Endothelial cell of umbilical vein (primary cell): ENCODE measurements around the gene VSTM2A. TPM values are rescaled to one million over a fixed set of nuclear protein-coding genes. Genes with fewer than 3 reads are reported as not detected.

Experiments
- BruUV-seq: library from RNA; stranded (reverse); fragments of 400-500 nt; replicated peaks from 2 replicates; lab custom pipeline; 2021; lab: Mats Ljungman, UMichigan
- CTCF ChIA-PET: fragments of 300-600, 350-600 bp; sonication (Branson Sonifier 250); formaldehyde crosslinking; loops from one replicate; lab custom pipeline; 2021; ENCODE audit warnings: antibody characterized with exemption, inconsistent platforms; lab: Charles Lee
- POLR2A ChIA-PET: fragments of 300-600, 350-600 bp; sonication (Branson Sonifier 250); formaldehyde crosslinking; loops from one replicate; lab custom pipeline; 2021; ENCODE audit warnings: antibody characterized with exemption, inconsistent platforms; lab: Charles Lee
- DNase-seq: peaks from one replicate; pipeline ENCODE4 v3.0.0-alpha.2; 2011; ENCODE audit warnings: low read depth, low spot score
- FAIRE-seq: peaks from 2 replicates; lab custom pipeline; 2011; peaks lifted over from hg19 to GRCh38; lab: Jason Lieb, UNC
- H2AFZ ChIP-seq: 2 replicates; pipeline ENCODE4 v1.6.0; 2012; ENCODE audit warnings: low read depth, low read length, control low read depth, inconsistent platforms
- H3K27ac ChIP-seq: 2 replicates; pipeline ENCODE4 v1.5.1; 2011; ENCODE audit warnings: low read depth, mild to moderate bottlenecking, control low read depth, low read length, moderate library complexity; ENCODE audit not compliant: insufficient read depth
- H3K27me3 ChIP-seq, 2 experiments: 2 replicates each; pipeline versions ENCODE4 v1.6.0 to v1.6.1; 2011; ENCODE audit warnings: low read length in 2 of 2, mixed read lengths in 1 of 2; ENCODE audit not compliant: control insufficient read depth in 2 of 2, insufficient read depth in 2 of 2
- H3K36me3 ChIP-seq, 2 experiments: 2 replicates in 1 of 2; 3 replicates in 1 of 2; pipeline ENCODE4 v1.5.1; 2011; ENCODE audit warnings: low read length in 2 of 2, mild to moderate bottlenecking in 1 of 2, moderate library complexity in 1 of 2; ENCODE audit not compliant: control insufficient read depth in 2 of 2, insufficient read depth in 2 of 2; ENCODE audit errors: extremely low read depth in 1 of 2
- H3K4me1 ChIP-seq: 3 replicates; pipeline ENCODE4 v1.5.1; 2011; ENCODE audit warnings: mild to moderate bottlenecking, low read length; ENCODE audit not compliant: control insufficient read depth, insufficient read depth; ENCODE audit errors: extremely low read depth
- H3K4me2 ChIP-seq: 2 replicates; pipeline ENCODE4 v1.6.1; 2011; ENCODE audit warnings: low read length, control low read depth, mixed read lengths; ENCODE audit not compliant: insufficient read depth
- H3K4me3 ChIP-seq, 3 experiments: fragments of 200-600 bp in 1 of 3; sonication (generic), shearing (Covaris generic) in 1 of 3; replicated peaks in 1 of 3; 2 replicates each; pipeline ENCODE4 v1.5.1; 2011 to 2016; ENCODE audit warnings: control low read depth in 3 of 3, low read length in 3 of 3, mild to moderate bottlenecking in 2 of 3, inconsistent platforms in 1 of 3, low read depth in 1 of 3, moderate library complexity in 1 of 3; ENCODE audit not compliant: insufficient read depth in 1 of 3
- H3K79me2 ChIP-seq: 2 replicates; pipeline ENCODE4 v1.6.0; 2012; ENCODE audit warnings: low read length, inconsistent platforms; ENCODE audit not compliant: control insufficient read depth, insufficient read depth
- H3K9ac ChIP-seq: replicated peaks from 2 replicates; pipeline ENCODE3; 2011; ENCODE audit warnings: low read length, control low read depth; ENCODE audit not compliant: insufficient read depth; ENCODE audit errors: extremely low read depth
- H3K9me1 ChIP-seq: replicated peaks from 3 replicates; pipeline ENCODE4 v1.6.0; 2011; ENCODE audit warnings: mild to moderate bottlenecking, low read length; ENCODE audit not compliant: control insufficient read depth, insufficient read depth; ENCODE audit errors: extremely low read depth
- H3K9me3 ChIP-seq: replicated peaks from 2 replicates; pipeline ENCODE4 v1.5.1; 2012; ENCODE audit warnings: low read length, inconsistent platforms; ENCODE audit not compliant: control insufficient read depth, insufficient read depth
- H4K20me1 ChIP-seq: replicated peaks from 2 replicates; pipeline ENCODE3; 2011; ENCODE audit warnings: mild to moderate bottlenecking, low read length; ENCODE audit not compliant: control insufficient read depth, insufficient read depth; ENCODE audit errors: extremely low read depth
- EZH2 ChIP-seq: IDR thresholded peaks from 2 replicates; pipeline ENCODE4 v1.6.1; 2012; ENCODE audit warnings: borderline replicate concordance, low read depth, mild to moderate bottlenecking, moderate library complexity, low read length, inconsistent platforms; ENCODE audit not compliant: severe bottlenecking
- FOS ChIP-seq: IDR thresholded peaks from 2 replicates; pipeline ENCODE4 v1.6.1; 2011; ENCODE audit warnings: mild to moderate bottlenecking, low read length, moderate library complexity, borderline replicate concordance; ENCODE audit not compliant: insufficient read depth
- GATA2 ChIP-seq: IDR thresholded peaks from 2 replicates; pipeline ENCODE4 v1.7.0; 2011; ENCODE audit warnings: low read depth, mild to moderate bottlenecking, moderate library complexity, mixed read lengths, low read length; ENCODE audit not compliant: insufficient read length, insufficient read depth
- JUN ChIP-seq: IDR thresholded peaks from 2 replicates; pipeline ENCODE4 v1.6.1; 2011; ENCODE audit warnings: borderline replicate concordance, low read depth; ENCODE audit not compliant: insufficient read length, insufficient read depth
- MYC ChIP-seq: IDR thresholded peaks from one replicate; pipeline ENCODE4 v1.6.1; 2011; ENCODE audit warnings: mild to moderate bottlenecking, low read depth, low read length
- POLR2A ChIP-seq: IDR thresholded peaks from 2 replicates; pipeline ENCODE4 v1.6.1; 2012; ENCODE audit warnings: low read depth, mild to moderate bottlenecking, control low read depth, low read length
- POLR2AphosphoS5 ChIP-seq: IDR thresholded peaks from 2 replicates; pipeline ENCODE4 v1.6.1; 2012; ENCODE audit warnings: low read depth, mild to moderate bottlenecking, control low read depth, low read length, moderate library complexity; ENCODE audit not compliant: insufficient read depth
- dilution Hi-C: fragments of 300-500 bp; cut with MboI; formaldehyde crosslinking; loops from one replicate; pipeline ENCODE4 v1.15.0; 2019; ENCODE audit warnings: low sequenced_read_pairs; ENCODE audit not compliant: extremely low pct_ligation_motif_present
- intact Hi-C: fragments of 100-400 bp; cut with micrococcal nuclease; formaldehyde crosslinking; loops from one replicate; pipeline ENCODE4 v1.10.0; 2022
- polyA plus RNA-seq, 4 experiments: library from polyadenylated mRNA; depleted of rRNA in 3 of 4; stranded (reverse) in 3 of 4; unstranded in 1 of 4; fragments of >200 nt; gene quantifications; 2 replicates each; pipeline versions ENCODE4 v1.2.1 to v1.2.3, GENCODE V29; 2011 to 2012; ENCODE audit warnings: missing spikeins in 1 of 4
- total RNA-seq: library from RNA; stranded (reverse); gene quantifications from 2 replicates; pipeline ENCODE4 v1.2.3, GENCODE V29; 2021
- TF ChIP-seq, protein P1 (sequence below), 2 donors: IDR thresholded peaks; 1 replicate in 1 of 2; 2 replicates in 1 of 2; pipeline ENCODE4 v1.5.1; 2011; ENCODE audit warnings: low read length in 2 of 2, mild to moderate bottlenecking in 2 of 2, moderate library complexity in 2 of 2, control low read depth in 1 of 2, inconsistent platforms in 1 of 2, low read depth in 1 of 2; ENCODE audit not compliant: insufficient read depth in 1 of 2; ENCODE audit errors: extremely low read depth in 1 of 2
- TF ChIP-seq, protein P2 (sequence below): IDR thresholded peaks from 2 replicates; pipeline ENCODE4 v1.6.1; 2011; ENCODE audit not compliant: insufficient read depth, insufficient read length

VSTM2A gene
- total and polyA plus RNA-seq, 2 donors (not counting 3 experiments of a cell fraction or from before 2014, with no cell fraction given): not detected

DNA sequence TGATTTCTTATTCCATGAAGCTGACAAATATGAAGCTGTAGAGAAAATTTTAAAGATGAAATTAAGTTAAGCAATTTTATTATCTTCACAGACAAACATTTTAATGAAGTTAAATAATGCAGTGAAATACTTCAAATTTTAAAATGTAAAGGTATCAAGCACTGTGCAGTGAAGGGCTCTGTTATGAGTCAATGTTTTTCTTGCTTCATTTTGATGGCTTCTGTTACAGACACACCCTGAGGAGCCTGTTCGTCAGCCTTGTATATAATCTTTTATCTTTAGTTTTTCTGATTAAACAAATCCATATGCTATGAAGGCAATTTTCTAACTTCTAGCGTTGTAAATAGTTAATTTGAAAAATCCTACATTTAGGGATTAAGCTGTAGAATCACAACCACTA is 18.5 kb downstream of the VSTM2A start:
- Histone ChIP-seq H3K9me3 (no peaks in the 10 kb centered on the region), H3K9me1 (no peaks in the 10 kb centered on the region), H3K4me1 (no peaks in the 10 kb centered on the region), H3K4me3 (no peak overlapping the region), H3K4me2 (no peak overlapping the region), H3K9ac (no peak overlapping the region), H2AFZ (no peak overlapping the region), H3K79me2 (no peaks in the 10 kb centered on the region), H3K27me3 (no peaks in the 10 kb centered on the region), H3K27ac (no peak overlapping the region), H3K36me3 (no peaks in the 10 kb centered on the region), H4K20me1 (no peaks in the 10 kb centered on the region)
- FAIRE-seq: no peak
- DNase-seq: no peak
- POLR2A ChIA-PET: no interaction called here
- dilution Hi-C loops: no loop called here
- no peak for TF ChIP-seq POLR2AphosphoS5
- TF ChIP-seq, protein P1, sequence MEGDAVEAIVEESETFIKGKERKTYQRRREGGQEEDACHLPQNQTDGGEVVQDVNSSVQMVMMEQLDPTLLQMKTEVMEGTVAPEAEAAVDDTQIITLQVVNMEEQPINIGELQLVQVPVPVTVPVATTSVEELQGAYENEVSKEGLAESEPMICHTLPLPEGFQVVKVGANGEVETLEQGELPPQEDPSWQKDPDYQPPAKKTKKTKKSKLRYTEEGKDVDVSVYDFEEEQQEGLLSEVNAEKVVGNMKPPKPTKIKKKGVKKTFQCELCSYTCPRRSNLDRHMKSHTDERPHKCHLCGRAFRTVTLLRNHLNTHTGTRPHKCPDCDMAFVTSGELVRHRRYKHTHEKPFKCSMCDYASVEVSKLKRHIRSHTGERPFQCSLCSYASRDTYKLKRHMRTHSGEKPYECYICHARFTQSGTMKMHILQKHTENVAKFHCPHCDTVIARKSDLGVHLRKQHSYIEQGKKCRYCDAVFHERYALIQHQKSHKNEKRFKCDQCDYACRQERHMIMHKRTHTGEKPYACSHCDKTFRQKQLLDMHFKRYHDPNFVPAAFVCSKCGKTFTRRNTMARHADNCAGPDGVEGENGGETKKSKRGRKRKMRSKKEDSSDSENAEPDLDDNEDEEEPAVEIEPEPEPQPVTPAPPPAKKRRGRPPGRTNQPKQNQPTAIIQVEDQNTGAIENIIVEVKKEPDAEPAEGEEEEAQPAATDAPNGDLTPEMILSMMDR (IDR thresholded peaks at IDR 0.05; ENCODE audit: extremely low read depth in 1 of 2, insufficient read depth in 1 of 2, low read depth in 1 of 2, low read length in 2 of 2): no peak
- no peak for TF ChIP-seq POLR2A
- TF ChIP-seq MYC: no peak
- no peak for TF ChIP-seq JUN
- TF ChIP-seq EZH2: no peak
- TF ChIP-seq, protein P2, sequence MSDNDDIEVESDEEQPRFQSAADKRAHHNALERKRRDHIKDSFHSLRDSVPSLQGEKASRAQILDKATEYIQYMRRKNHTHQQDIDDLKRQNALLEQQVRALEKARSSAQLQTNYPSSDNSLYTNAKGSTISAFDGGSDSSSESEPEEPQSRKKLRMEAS: no peak
- no peak for TF ChIP-seq FOS
- TF ChIP-seq GATA2: no peak
- BruUV-seq: no TSS peak
- CTCF ChIA-PET: no interaction called here
- intact Hi-C loops: no loop called here
